ENCODE results near the gene FBXO44. TPM values are rescaled to one million over a fixed set of nuclear protein-coding genes. Genes with fewer than 3 reads are reported as not detected.

Gene FBXO44
- total and polyA plus RNA-seq, 8 donors, result 12.1 to 54.6 (median 16.3) TPM

- no peak for ATAC-seq
- TF ChIP-seq, protein P1, sequence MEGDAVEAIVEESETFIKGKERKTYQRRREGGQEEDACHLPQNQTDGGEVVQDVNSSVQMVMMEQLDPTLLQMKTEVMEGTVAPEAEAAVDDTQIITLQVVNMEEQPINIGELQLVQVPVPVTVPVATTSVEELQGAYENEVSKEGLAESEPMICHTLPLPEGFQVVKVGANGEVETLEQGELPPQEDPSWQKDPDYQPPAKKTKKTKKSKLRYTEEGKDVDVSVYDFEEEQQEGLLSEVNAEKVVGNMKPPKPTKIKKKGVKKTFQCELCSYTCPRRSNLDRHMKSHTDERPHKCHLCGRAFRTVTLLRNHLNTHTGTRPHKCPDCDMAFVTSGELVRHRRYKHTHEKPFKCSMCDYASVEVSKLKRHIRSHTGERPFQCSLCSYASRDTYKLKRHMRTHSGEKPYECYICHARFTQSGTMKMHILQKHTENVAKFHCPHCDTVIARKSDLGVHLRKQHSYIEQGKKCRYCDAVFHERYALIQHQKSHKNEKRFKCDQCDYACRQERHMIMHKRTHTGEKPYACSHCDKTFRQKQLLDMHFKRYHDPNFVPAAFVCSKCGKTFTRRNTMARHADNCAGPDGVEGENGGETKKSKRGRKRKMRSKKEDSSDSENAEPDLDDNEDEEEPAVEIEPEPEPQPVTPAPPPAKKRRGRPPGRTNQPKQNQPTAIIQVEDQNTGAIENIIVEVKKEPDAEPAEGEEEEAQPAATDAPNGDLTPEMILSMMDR (IDR thresholded peaks at IDR 0.05), result no peak
- no peak overlapping the region for H3K27ac ChIP-seq
- no peaks in the 10 kb centered on the region for H3K9me3 ChIP-seq
- H3K36me3 ChIP-seq, result peaks cover 0 to 6% (median 0%) of the 10 kb centered on the region in 3 donors
- FAIRE-seq, result no peak
- DNase-seq, result peak in 1 of 6 donors; percentile 70
- H3K27me3 ChIP-seq, result no peaks in the 10 kb centered on the region
- WGBS, 2 donors, result 78 to 89% methylated on average over 15 to 23 of the region's 23 CpGs
- no peak overlapping the region for H3K4me3 ChIP-seq
- intact Hi-C loops (cut with DNase I), result loop anchor here in 1 of 3 donors (10.0 kb wide), 1 partner anchor 66 kb away; no protein-coding TSS in a partner anchor
- peaks cover 0 to 8% (median 4%) of the 10 kb centered on the region in 3 donors for H3K4me1 ChIP-seq
Measured at GRCh38 chr1:11658542-11658941, 3.9 kb downstream of the FBXO44 start.

DNA sequence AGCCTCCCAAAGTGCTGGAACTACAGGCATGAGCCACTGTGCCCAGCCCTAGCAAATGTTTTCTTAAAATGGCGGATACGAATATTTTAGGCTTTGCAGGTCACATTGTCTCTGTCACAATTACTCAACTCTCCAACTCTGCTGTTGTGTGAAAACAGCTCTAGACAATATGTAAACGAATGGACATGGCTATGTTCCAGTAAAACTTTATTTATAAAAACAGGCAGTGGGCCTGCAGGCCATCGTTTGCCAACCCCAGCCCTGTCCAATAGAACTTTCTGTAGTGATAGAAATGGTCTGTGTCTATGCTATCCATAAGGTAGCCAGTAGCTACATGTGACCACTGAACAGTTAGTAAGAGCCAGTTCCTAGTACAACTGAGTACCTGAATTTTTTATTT, 5.1 kb downstream of the FBXO44 start:
- Histone ChIP-seq H3K27ac (no peak overlapping the region), H3K4me3 (no peak overlapping the region), H3K36me3 (peaks cover 0 to 6% (median 0%) of the 10 kb centered on the region in 3 donors), H3K27me3 (no peaks in the 10 kb centered on the region), H3K4me1 (peaks cover 0 to 8% (median 4%) of the 10 kb centered on the region in 3 donors), H3K9me3 (no peaks in the 10 kb centered on the region)
- WGBS, 2 donors, result 82 to 89% methylated on average over 4 of the region's 4 CpGs
- intact Hi-C loops (cut with DNase I), result loop anchor here in 1 of 3 donors (10.0 kb wide), 1 partner anchor 65 kb away; no protein-coding TSS in a partner anchor
- no peak for FAIRE-seq
- TF ChIP-seq, protein P1 (IDR thresholded peaks at IDR 0.05), result no peak
- DNase-seq, result no peak
- ATAC-seq, result no peak

GRCh38 chr1:11661103-11661502, 6.4 kb downstream of the FBXO44 start:
- Histone ChIP-seq H3K27ac (no peak overlapping the region), H3K9me3 (no peaks in the 10 kb centered on the region), H3K4me1 (no peaks in the 10 kb centered on the region), H3K36me3 (peaks cover 0 to 6% (median 0%) of the 10 kb centered on the region in 3 donors), H3K27me3 (no peaks in the 10 kb centered on the region), H3K4me3 (no peak overlapping the region)
- intact Hi-C loops (cut with DNase I), result no loop called here
- FAIRE-seq (no peak), ATAC-seq (no peak), DNase-seq (no peak)
- TF ChIP-seq, protein P1 (IDR thresholded peaks at IDR 0.05), result no peak
- 93 to 94% methylated on average over 17 of the region's 17 CpGs for WGBS, 2 donors

GRCh38 chr1:11664336-11665065, 9.8 kb downstream of the FBXO44 start:
- DNase-seq, result peak in 4 of 6 donors; percentile 44 to 76 (median 60)
- intact Hi-C loops (cut with DNase I), result no loop called here

More at GRCh38 chr1:11664336-11665065, 9.8 kb downstream of the FBXO44 start:
- Histone ChIP-seq H3K36me3 (peaks cover 0 to 6% (median 0%) of the 10 kb centered on the region in 3 donors), H3K4me3 (peak overlapping the region; percentile 40 to 66 (median 61)), H3K27me3 (no peaks in the 10 kb centered on the region), H3K27ac (peak overlapping the region; percentile 28 to 77 (median 54)), H3K4me1 (peaks cover 0 to 5% (median 0%) of the 10 kb centered on the region in 3 donors), H3K9me3 (no peaks in the 10 kb centered on the region)
- WGBS, 2 donors, result 2% methylated on average over 44 to 66 of the region's 66 CpGs
- peak; percentile 46 to 56 (median 46) for ATAC-seq
- TF ChIP-seq, protein P1 (IDR thresholded peaks at IDR 0.05), result no peak
- no peak for FAIRE-seq
